Smooth muscle cell (in vitro differentiated cells): ENCODE results near the gene PEDS1. TPM values are rescaled to one million over a fixed set of nuclear protein-coding genes. Genes with fewer than 3 reads are reported as not detected.

Source experiments
- DNase-seq: peaks from one replicate; lab custom pipeline; 2025; ENCODE audit not compliant: unreplicated experiment; lab: John Stamatoyannopoulos, UW
- H2AFZ ChIP-seq: fragments of 200-600 bp; sonication (generic); 2 replicates; pipeline ENCODE4 v1.6.0; 2016; ENCODE audit warnings: antibody characterized with exemption, low read depth, mild to moderate bottlenecking
- H3F3A ChIP-seq: fragments of 200-600 bp; sonication (generic); 2 replicates; pipeline ENCODE4 v1.6.0; 2017; ENCODE audit warnings: antibody characterized with exemption, low read depth
- H3K27ac ChIP-seq: fragments of 200-600 bp; sonication (generic); 2 replicates; pipeline ENCODE4 v1.5.1; 2016; ENCODE audit warnings: low read depth, mild to moderate bottlenecking
- H3K27me3 ChIP-seq: fragments of 200-600 bp; sonication (generic); 2 replicates; pipeline ENCODE4 v1.6.1; 2016; ENCODE audit warnings: low read depth, mild to moderate bottlenecking
- H3K36me3 ChIP-seq: fragments of 200-600 bp; sonication (generic); 2 replicates; pipeline ENCODE4 v1.5.1; 2016; ENCODE audit warnings: low read depth
- H3K4me1 ChIP-seq: fragments of 200-600 bp; sonication (generic); 2 replicates; pipeline ENCODE4 v1.5.1; 2016; ENCODE audit warnings: low read depth
- H3K4me2 ChIP-seq: fragments of 200-600 bp; sonication (generic); 2 replicates; pipeline ENCODE4 v1.6.0; 2016; ENCODE audit warnings: mild to moderate bottlenecking
- H3K4me3 ChIP-seq: fragments of 200-600 bp; sonication (generic); 2 replicates; pipeline ENCODE4 v1.5.1; 2016; ENCODE audit warnings: mild to moderate bottlenecking
- H3K79me2 ChIP-seq: fragments of 200-600 bp; sonication (generic); 2 replicates; pipeline ENCODE4 v1.6.0; 2016; ENCODE audit warnings: low read depth, mild to moderate bottlenecking
- H3K9ac ChIP-seq: fragments of 200-600 bp; sonication (generic); 2 replicates; pipeline ENCODE4 v1.6.0; 2016; ENCODE audit warnings: low read depth
- H3K9me3 ChIP-seq: fragments of 200-600 bp; sonication (generic); replicated peaks from 2 replicates; pipeline ENCODE4 v1.5.1; 2016; ENCODE audit warnings: low read depth
- H4K20me1 ChIP-seq: fragments of 200-600 bp; sonication (generic); 2 replicates; pipeline ENCODE4 v1.6.0; 2016; ENCODE audit warnings: low read depth
- CTCF ChIP-seq: fragments of 200-600 bp; sonication (generic); IDR thresholded peaks from 2 replicates; pipeline ENCODE4 v1.5.1; 2017; ENCODE audit warnings: borderline replicate concordance, mild to moderate bottlenecking, antibody characterized with exemption; ENCODE audit not compliant: insufficient read depth, poor library complexity, severe bottlenecking
- WGBS: methylation state at CpG from one replicate; pipeline ENCODE4 v1.1.7; 2016; ENCODE audit warnings: low lambda C conversion rate; 5-methylcytosine and 5-hydroxymethylcytosine counted together
- polyA plus RNA-seq: library from polyadenylated mRNA; unstranded; fragments of >200 nt; fragmentation: Nextera tagmentation; extraction: Ambion mirVana; gene quantifications from 2 replicates; pipeline ENCODE4 v1.2.1, GENCODE V29; 2016
- total RNA-seq: library from RNA; depleted of rRNA; stranded (reverse); fragments of >200 nt; gene quantifications from 2 replicates; pipeline ENCODE4 v1.2.3, GENCODE V29; 2014

PEDS1 gene
- total and polyA plus RNA-seq, 2 experiments from 2014 or later = 45.8 to 47.4 TPM

GRCh38 chr20:50196896-50197295 is 43.4 kb upstream of the PEDS1 start:
- no peak overlapping the region for H3K4me2 ChIP-seq
- no peak overlapping the region for H3K9ac ChIP-seq
- no peaks in the 10 kb centered on the region for H3K9me3 ChIP-seq
- H4K20me1 ChIP-seq = peaks cover 40% of the 10 kb centered on the region
- H3F3A ChIP-seq = peaks cover 16% of the 10 kb centered on the region
- no peaks in the 10 kb centered on the region for H3K36me3 ChIP-seq
- H3K79me2 ChIP-seq = peaks cover 27% of the 10 kb centered on the region
- H3K4me1 ChIP-seq = peaks cover 24% of the 10 kb centered on the region
- WGBS = 90% methylated on average over 6 of the region's 6 CpGs
- no peak for DNase-seq
- no peak overlapping the region for H3K4me3 ChIP-seq
- H3K27me3 ChIP-seq = no peaks in the 10 kb centered on the region
- H2AFZ ChIP-seq = no peak overlapping the region
- no peak overlapping the region for H3K27ac ChIP-seq
- TF ChIP-seq CTCF = no peak

GRCh38 chr20:50196248-50196647 is 42.7 kb upstream of the PEDS1 start:
- no peak overlapping the region for H3K9ac ChIP-seq
- no peak overlapping the region for H3K27ac ChIP-seq
- peaks cover 16% of the 10 kb centered on the region for H3F3A ChIP-seq
- no peak overlapping the region for H2AFZ ChIP-seq
- H3K9me3 ChIP-seq = no peaks in the 10 kb centered on the region
- H3K4me1 ChIP-seq = peaks cover 24% of the 10 kb centered on the region
- WGBS = 96% methylated on average over 4 of the region's 4 CpGs
- H3K79me2 ChIP-seq = peaks cover 31% of the 10 kb centered on the region
- no peak overlapping the region for H3K4me2 ChIP-seq
- no peaks in the 10 kb centered on the region for H3K36me3 ChIP-seq
- no peak for DNase-seq
- peaks cover 44% of the 10 kb centered on the region for H4K20me1 ChIP-seq
- TF ChIP-seq CTCF = no peak
- H3K27me3 ChIP-seq = no peaks in the 10 kb centered on the region
- H3K4me3 ChIP-seq = no peak overlapping the region

GRCh38 chr20:50195524-50196120 is 42.1 kb upstream of the PEDS1 start:
- Histone ChIP-seq H4K20me1 (peaks cover 44% of the 10 kb centered on the region), H3K79me2 (peaks cover 31% of the 10 kb centered on the region), H3K36me3 (no peaks in the 10 kb centered on the region), H3K27me3 (no peaks in the 10 kb centered on the region), H3F3A (peaks cover 16% of the 10 kb centered on the region), H3K27ac (peak overlapping the region; percentile 17), H3K4me1 (peaks cover 24% of the 10 kb centered on the region), H3K4me3 (no peak overlapping the region), H3K9ac (no peak overlapping the region), H3K9me3 (no peaks in the 10 kb centered on the region), H2AFZ (no peak overlapping the region), H3K4me2 (no peak overlapping the region)
- DNase-seq = no peak
- TF ChIP-seq CTCF = no peak
- WGBS = 86% methylated on average over 13 of the region's 13 CpGs
